WI38 (cell line): ENCODE results near the gene PIEZO2.

Experiments
- H3K4me3 ChIP-seq: 2 replicates; pipeline ENCODE4 v1.5.1; 2011; ENCODE audit warnings: low read depth, mild to moderate bottlenecking, control low read depth, low read length
- CTCF ChIP-seq: IDR thresholded peaks from 2 replicates; pipeline ENCODE4 v1.5.1; 2012; ENCODE audit warnings: low read depth, mild to moderate bottlenecking, control low read depth, low read length

Gene PIEZO2

GRCh38 chr18:11002796-11003195 lies 146.6 kb downstream of the PIEZO2 start:
- no peak overlapping the region for H3K4me3 ChIP-seq
- TF ChIP-seq CTCF: no peak

- H3K4me3 ChIP-seq: no peak overlapping the region
- no peak for TF ChIP-seq CTCF
These were observed 147.1 kb downstream of the PIEZO2 start for GRCh38 chr18:11002277-11002676.

GRCh38 chr18:11000071-11000470 lies 149.3 kb downstream of the PIEZO2 start:
- H3K4me3 ChIP-seq: no peak overlapping the region
- no peak for TF ChIP-seq CTCF

- H3K4me3 ChIP-seq: no peak overlapping the region
- TF ChIP-seq CTCF: no peak
These were observed 151.5 kb downstream of the PIEZO2 start for GRCh38 chr18:10997885-10998284.

GRCh38 chr18:10995550-10995949 lies 153.8 kb downstream of the PIEZO2 start:
- H3K4me3 ChIP-seq: no peak overlapping the region
- TF ChIP-seq CTCF: no peak

- TF ChIP-seq CTCF: no peak
- no peak overlapping the region for H3K4me3 ChIP-seq
These were observed 159.9 kb downstream of the PIEZO2 start for GRCh38 chr18:10989486-10989885.

GRCh38 chr18:10985689-10986088 lies 163.7 kb downstream of the PIEZO2 start:
- no peak for TF ChIP-seq CTCF
- H3K4me3 ChIP-seq: no peak overlapping the region
